HG03066 (cell line): Measurements from ENCODE around the gene SMYD5.

ENCODE experiments used
- ATAC-seq: cut with Tn5 transposase; IDR thresholded peaks from one replicate; pipeline ENCODE4 v1.9.1; 2021; ENCODE audit warnings: low read depth; ENCODE audit not compliant: unreplicated experiment

Gene SMYD5

DNA sequence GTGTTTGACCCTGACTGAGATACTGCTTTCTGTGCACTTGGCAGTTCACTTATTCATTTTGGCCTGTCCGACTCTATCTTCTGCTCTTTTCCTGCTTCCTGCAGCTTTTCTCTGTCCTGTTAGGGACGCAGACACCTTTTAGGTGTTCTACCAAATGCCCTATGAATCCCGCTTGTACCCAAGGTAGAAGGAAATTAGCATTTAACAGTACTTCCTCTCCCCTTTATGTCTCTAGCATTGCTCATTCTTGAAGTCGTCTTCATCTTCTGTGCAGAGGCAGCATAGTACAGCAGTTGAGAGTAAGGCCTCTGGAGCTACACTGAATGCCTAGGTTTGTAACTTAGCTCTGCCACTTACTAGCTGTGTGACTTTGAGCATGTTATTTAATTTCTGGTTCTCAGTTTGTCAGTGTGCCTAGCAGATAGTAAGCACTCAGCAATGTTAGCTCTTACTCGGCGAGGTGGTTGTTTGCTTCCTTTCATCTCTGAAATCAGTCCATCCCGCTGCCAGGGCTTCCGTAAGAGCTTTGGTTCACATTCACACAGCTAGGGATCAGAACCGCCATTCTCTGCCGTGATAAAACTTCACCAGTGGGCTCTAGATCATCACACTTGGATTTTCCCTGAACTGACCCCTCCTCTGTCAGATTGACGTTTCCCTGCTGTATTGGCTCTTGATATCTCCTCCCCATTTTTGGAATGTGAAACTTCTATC lies 21.4 kb downstream of the SMYD5 start:
- ATAC-seq, result no peak

DNA sequence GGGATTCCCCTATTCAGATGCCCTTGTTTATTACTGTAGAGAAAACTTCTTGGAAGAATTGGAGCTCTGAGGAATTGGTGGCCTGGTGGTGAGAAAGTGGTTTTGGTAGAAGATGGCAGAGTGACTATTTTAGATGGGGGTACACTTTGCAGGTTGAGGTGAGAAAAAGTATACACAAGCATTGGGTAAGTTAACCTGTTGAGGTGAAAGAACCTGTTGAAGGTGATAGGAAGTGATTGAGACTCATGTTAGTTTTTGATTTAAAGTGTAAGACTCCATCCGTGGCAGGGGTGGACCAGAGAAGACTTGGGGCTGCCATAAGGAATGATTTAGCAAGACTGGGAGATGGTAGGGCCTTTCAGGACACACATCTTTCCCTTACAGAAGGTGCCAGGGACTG lies 23.1 kb downstream of the SMYD5 start:
- ATAC-seq, result no peak

- no peak for ATAC-seq
Measured at GRCh38 chr2:73238149-73238548, 24.1 kb downstream of the SMYD5 start.

GRCh38 chr2:73238976-73239375 lies 24.9 kb downstream of the SMYD5 start:
- ATAC-seq, result no peak

GRCh38 chr2:73239776-73240175 lies 25.7 kb downstream of the SMYD5 start:
- no peak for ATAC-seq

- no peak for ATAC-seq
Measured at GRCh38 chr2:73243884-73244570, 30.0 kb downstream of the SMYD5 start.

DNA sequence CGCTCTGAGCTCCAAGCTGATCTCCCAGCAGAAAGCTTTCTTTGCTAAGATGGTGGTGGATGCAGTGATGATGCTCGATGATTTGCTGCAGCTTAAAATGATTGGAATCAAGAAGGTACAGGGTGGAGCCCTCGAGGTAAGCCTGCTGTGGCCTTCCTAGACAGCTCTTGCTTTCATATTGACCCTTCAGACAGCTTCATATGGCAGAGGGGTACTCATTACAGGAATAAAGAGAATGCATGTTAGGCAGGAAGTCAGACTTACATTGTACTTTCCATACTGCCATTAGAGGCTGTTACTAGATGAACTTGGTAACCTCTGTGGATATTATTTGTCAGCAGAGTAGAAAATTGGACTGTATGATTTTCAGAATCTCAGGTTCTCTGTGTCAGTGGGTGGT lies 30.5 kb downstream of the SMYD5 start:
- ATAC-seq, result no peak

- ATAC-seq, result no peak
Measured at GRCh38 chr2:73246850-73247249, 32.8 kb downstream of the SMYD5 start.

DNA sequence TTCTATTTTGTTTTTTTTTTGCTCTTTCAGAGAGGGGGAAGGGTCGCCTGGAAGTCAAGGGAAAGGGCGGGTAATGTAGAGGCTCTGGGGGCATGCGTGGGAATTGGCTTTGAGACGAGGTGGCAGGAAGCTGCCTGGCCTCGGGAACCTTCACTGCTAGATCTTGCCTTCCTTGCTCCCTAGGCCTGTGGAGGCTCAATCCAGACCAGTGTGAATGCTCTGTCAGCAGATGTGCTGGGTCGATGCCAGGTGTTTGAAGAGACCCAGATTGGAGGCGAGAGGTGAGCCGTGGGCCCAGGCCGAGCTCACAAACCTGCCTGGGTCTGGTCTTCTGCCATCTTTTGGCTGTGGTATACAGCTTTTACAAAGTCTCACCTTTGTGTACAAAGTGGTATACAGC lies 35.6 kb downstream of the SMYD5 start:
- no peak for ATAC-seq

DNA sequence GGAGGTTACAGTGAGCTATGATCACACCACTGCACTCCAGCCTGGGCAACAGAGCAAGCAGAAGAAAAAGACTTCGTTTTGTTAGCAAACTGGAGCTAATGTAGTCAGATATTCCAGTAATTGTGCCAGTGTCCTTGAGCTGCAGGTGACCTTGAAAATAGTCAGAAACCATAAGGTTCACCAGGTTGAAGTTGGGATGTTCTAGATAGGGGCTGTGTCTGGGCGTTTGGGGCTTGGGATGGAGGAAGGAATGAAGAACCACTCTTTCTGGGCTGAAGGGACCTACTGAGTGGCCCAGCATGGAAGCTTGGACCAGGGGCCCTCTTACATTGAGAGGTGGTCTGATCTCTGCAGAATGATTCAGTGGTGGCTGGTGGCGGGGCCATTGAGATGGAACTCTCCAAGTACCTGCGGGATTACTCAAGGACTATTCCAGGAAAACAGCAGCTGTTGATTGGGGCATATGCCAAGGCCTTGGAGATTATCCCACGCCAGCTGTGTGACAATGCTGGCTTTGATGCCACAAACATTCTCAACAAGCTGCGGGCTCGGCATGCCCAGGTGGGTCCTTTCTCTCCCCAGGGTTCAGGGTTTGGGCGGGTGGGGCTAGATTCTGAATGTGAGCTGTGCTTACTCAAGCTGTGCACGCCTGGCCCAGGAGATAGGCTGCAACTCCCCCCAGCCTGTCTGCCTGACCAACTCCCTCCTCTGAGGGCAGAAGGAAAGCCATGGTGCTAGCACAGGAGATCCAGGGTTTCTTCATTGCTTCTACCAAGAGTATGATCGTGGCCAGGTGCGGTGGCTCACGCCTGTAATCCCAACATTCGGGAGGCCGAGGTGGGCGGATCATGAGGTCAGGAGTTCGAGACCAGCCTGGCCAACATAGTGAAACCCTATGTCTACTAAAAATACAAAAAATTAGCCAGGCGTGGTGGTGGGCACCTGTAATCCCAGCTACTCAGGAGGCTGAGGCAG lies 37.1 kb downstream of the SMYD5 start:
- no peak for ATAC-seq

- ATAC-seq, result no peak
Measured at GRCh38 chr2:73252238-73253027, 38.4 kb downstream of the SMYD5 start.

DNA sequence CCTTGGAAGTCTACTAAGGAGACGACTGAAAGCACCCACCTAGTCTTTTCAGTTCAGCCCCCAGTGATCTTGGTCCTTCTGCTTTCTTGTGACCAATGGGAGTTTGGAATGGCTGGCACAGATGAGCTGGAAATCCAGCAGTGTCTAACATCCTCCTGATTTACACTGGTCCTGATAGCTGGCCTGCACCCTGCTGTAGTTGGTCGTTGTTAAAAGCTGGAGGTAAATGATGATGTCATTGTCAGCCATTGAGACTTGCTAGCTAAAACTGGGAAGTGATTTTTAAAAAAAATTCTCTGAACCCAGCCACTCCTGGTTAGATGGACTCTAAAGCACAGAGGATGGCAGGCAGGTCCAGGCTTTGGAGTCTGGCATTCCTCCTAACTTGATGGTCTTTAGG lies 39.4 kb downstream of the SMYD5 start:
- no peak for ATAC-seq

DNA sequence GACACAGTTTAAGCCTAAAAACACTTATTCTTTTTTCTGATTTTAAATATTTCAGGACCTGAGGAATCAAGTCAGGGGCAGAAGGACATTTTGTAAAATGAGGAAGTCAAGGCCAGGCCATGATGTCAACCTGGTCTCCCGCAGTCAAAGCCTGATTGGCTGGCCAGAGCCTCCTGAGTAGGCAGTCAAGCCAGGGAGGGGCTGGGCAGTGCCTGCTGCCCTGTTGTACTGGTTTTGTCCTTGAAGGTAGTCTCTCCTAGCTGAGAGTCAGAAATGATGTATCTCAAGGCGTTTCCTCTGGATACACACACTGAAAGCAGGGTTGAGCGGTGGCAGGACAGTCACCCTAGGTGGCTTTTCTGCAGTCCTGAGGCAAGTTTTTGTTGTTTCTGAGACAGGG lies 39.9 kb downstream of the SMYD5 start:
- no peak for ATAC-seq

DNA sequence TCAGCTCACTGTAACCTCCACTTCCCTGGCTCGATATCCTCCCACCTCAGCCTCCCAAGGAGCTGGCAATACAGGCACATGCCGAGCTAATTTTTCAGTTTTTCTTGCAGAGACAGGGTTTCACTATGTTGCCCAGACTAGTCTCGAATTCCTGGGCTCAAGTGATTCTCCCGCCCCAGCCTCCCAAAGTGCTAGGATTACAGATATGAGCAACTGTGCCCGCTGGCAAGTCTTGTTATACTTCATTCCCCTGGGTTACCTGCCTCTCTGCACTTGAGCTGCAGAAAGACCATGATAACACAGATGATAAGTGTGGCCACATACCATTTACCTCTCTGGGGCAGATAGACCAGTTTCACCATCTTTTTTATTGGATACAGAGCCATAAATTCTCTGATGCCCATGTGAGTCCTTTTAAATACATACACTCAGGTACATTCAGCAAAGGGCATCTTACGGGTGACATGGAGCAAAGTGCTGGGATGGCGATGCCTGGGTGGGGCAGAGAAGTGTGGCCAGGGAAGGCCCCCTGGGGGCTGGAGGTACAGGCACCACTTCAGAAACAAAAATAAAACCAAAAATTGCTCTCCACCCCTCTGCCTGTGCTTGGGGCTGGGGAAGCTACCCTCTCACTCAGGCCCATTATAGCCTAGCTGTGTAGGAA lies 40.4 kb downstream of the SMYD5 start:
- no peak for ATAC-seq

GRCh38 chr2:73255007-73255644 lies 41.1 kb downstream of the SMYD5 start:
- ATAC-seq, result no peak

- ATAC-seq, result no peak
Measured at GRCh38 chr2:73255907-73256617, 42.0 kb downstream of the SMYD5 start.

DNA sequence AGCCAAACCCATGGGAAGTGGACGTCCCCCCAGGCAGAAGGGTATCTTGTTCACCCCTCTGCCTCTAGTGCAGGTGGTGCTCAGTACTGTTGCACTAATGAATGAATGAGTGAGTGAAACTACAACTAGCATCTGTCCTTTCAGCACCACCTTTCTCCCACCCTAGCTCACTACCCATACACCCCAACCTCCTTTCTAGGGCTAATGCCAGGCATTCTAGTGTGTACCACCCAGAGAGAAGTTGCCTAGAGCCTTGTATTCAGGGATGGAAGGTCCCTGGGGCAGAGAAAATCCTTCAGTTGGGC lies 42.5 kb downstream of the SMYD5 start:
- no peak for ATAC-seq

- ATAC-seq, result no peak
Measured at GRCh38 chr2:73257021-73257420, 43.0 kb downstream of the SMYD5 start.
